RWPE2 (cell line): ENCODE results near the gene MEIOB.
"Not testable (repeated sequence)": the region's sequence is repeated elsewhere in the genome, so short reads cannot be mapped to it uniquely, and the experiment has no call there.

ENCODE experiments used
- ATAC-seq: fragments of 200-7000 bp; cut with Tn5 transposase; 3 replicates; pipeline ENCODE4 v1.9.1; 2021; ENCODE audit warnings: low read depth
- DNase-seq: peaks from one replicate; pipeline ENCODE4 v3.0.0-alpha.2; 2020; ENCODE audit warnings: low spot score
- H3K27ac ChIP-seq: fragments of 450-650 bp; 2 replicates; pipeline ENCODE4 v1.5.1; 2017; ENCODE audit warnings: mild to moderate bottlenecking; ENCODE audit not compliant: poor library complexity, severe bottlenecking
- H3K27me3 ChIP-seq: fragments of 250-450 bp; sonication (Bioruptor Pico); 2 replicates; pipeline ENCODE4 v1.5.1; 2021; ENCODE audit warnings: mild to moderate bottlenecking, moderate library complexity; ENCODE audit not compliant: insufficient read depth, poor library complexity, severe bottlenecking
- H3K36me3 ChIP-seq: fragments of 250-450 bp; sonication (Bioruptor Pico); 2 replicates; pipeline ENCODE4 v1.5.1; 2020; ENCODE audit warnings: low read depth, mild to moderate bottlenecking, moderate library complexity
- H3K4me1 ChIP-seq: fragments of 250-450 bp; sonication (Bioruptor Pico); 2 replicates; pipeline ENCODE4 v1.5.1; 2021; ENCODE audit warnings: mild to moderate bottlenecking, moderate library complexity; ENCODE audit not compliant: insufficient read depth, poor library complexity, severe bottlenecking
- H3K4me3 ChIP-seq: fragments of 250-450 bp; sonication (Bioruptor Pico); 2 replicates; pipeline ENCODE4 v1.5.1; 2021; ENCODE audit warnings: mild to moderate bottlenecking, moderate library complexity; ENCODE audit not compliant: severe bottlenecking
- H3K9me3 ChIP-seq: fragments of 250-450 bp; sonication (Bioruptor Pico); 2 replicates; pipeline ENCODE4 v1.5.1; 2021; ENCODE audit warnings: mild to moderate bottlenecking, moderate library complexity; ENCODE audit not compliant: severe bottlenecking
- TF ChIP-seq, protein P1 (sequence below): fragments of 450-650 bp; IDR thresholded peaks from one replicate; pipeline ENCODE4 v1.5.1; 2017; ENCODE audit warnings: mild to moderate bottlenecking, moderate library complexity; ENCODE audit not compliant: poor library complexity, severe bottlenecking

MEIOB gene, protein sequence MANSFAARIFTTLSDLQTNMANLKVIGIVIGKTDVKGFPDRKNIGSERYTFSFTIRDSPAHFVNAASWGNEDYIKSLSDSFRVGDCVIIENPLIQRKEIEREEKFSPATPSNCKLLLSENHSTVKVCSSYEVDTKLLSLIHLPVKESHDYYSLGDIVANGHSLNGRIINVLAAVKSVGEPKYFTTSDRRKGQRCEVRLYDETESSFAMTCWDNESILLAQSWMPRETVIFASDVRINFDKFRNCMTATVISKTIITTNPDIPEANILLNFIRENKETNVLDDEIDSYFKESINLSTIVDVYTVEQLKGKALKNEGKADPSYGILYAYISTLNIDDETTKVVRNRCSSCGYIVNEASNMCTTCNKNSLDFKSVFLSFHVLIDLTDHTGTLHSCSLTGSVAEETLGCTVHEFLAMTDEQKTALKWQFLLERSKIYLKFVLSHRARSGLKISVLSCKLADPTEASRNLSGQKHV

DNA sequence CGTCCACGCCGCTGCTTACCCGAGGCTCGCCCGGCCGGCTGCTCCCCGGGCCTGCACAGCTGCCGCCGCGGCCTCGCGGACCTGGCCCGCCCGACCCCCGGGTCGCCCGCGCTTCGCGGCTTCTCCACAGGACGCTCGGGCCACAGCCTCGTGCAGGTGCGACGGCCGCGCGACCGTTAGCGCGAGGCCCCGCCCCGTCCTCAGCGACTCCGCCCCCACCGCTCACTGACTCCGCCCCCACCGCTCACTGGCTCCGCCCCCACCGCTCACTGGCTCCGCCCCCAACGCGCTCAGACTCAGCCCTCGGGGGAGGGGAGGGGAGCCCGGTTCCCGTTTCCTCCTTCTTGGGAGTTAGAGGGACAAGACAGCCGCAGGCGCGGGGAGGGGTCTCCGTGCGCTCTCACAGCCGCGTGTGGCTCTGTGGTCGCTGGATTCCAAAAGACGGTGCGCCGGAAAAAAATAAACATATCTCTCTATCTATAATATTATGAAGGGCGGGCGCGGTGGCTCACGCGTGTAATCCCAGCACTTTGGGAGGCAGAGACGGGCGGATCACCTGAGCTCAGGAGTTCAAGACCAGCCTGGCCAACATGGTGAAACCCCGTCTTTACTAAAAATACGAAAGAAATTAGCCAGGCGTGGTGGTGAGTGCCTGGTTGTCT, at the start of gene MEIOB:
MEIOB (minus strand) TSS at position 191 of the 662 bp plus-strand sequence. CDS start 3,989 bp downstream, outside the sequence.
- H3K27ac ChIP-seq, result peak within 1 kb of the TSS; percentile 64
- H3K4me3 ChIP-seq, result peak within 1 kb of the TSS; percentile 14
- no peaks in the 10 kb centered on the region for H3K36me3 ChIP-seq
- no peaks in the 10 kb centered on the region for H3K27me3 ChIP-seq
- TF ChIP-seq, protein P1, sequence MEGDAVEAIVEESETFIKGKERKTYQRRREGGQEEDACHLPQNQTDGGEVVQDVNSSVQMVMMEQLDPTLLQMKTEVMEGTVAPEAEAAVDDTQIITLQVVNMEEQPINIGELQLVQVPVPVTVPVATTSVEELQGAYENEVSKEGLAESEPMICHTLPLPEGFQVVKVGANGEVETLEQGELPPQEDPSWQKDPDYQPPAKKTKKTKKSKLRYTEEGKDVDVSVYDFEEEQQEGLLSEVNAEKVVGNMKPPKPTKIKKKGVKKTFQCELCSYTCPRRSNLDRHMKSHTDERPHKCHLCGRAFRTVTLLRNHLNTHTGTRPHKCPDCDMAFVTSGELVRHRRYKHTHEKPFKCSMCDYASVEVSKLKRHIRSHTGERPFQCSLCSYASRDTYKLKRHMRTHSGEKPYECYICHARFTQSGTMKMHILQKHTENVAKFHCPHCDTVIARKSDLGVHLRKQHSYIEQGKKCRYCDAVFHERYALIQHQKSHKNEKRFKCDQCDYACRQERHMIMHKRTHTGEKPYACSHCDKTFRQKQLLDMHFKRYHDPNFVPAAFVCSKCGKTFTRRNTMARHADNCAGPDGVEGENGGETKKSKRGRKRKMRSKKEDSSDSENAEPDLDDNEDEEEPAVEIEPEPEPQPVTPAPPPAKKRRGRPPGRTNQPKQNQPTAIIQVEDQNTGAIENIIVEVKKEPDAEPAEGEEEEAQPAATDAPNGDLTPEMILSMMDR, result no peak
- ATAC-seq (peak; percentile 59), DNase-seq (no peak)
- peaks cover 14% of the 10 kb centered on the region for H3K4me1 ChIP-seq
- no peaks in the 10 kb centered on the region for H3K9me3 ChIP-seq

DNA sequence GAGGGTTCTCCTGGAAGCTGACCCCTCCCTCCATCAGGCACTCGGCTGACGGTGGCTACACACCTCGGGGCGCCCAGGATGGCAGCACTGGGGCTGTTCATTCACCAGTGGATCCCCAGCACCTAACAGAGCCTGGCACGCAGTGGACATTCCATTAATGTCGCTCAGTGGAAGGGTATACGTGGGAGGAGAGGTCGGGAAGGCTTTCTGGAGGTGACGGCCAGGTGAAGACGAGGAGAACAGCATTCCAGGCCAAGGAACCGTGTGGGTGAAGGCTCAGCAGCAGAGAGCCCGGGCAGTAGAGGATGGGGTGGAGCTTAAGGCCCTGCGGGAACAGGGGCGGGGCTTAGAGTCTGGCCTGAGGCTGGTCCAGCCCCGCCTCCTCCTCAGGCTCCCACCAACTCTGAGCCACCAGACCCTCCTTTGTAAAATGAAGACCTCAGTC, 48.8 kb upstream of the MEIOB start:
- H3K27me3 ChIP-seq, result peaks cover 37% of the 10 kb centered on the region
- DNase-seq (no peak), ATAC-seq (peak; percentile 49; the same call in 2 of the 3 replicates)
- H3K4me1 ChIP-seq, result peaks cover 7% of the 10 kb centered on the region
- no peak overlapping the region for H3K27ac ChIP-seq
- no peaks in the 10 kb centered on the region for H3K9me3 ChIP-seq
- no peak overlapping the region for H3K4me3 ChIP-seq
- H3K36me3 ChIP-seq, result no peaks in the 10 kb centered on the region
- TF ChIP-seq, protein P1, result no peak

GRCh38 chr16:1920122-1920521, 48.2 kb upstream of the MEIOB start:
- DNase-seq, H3K4me1 ChIP-seq, H3K9me3 ChIP-seq, ATAC-seq, H3K27ac ChIP-seq, H3K4me3 ChIP-seq, H3K36me3 ChIP-seq: not testable (repeated sequence)
- peaks cover 37% of the 10 kb centered on the region for H3K27me3 ChIP-seq

DNA sequence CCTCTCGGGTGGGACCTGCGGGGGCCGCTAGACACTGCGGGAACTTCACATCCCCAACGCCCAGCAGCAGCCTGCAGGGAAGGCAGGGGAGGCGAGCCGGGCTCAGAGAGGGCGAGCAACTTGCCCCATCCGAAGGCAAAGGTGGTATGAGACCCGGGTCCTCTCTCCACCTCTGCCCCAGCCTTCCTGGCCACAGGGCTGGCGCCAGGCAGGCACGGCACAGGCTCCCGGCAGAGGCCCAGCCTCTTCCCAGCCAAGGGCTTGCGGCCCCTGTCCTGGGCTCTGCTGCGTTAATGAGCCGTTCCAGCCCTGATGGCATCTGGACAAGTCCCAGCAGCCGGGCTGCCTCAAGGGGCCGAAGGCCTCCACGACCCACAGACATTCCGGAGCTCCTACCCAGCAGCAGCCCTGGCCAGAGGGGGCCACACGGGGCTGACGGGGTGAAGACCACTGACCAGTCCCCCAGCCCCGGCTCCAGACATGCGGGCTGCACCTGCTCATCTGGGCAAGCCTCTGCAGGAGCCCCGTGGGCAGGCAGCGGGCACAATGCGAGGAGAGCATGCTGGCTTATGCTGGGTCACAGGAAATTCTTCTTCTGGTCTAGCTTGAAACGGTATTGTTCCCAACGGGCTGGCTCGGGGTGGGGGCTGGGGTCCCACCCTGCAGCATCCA, 47.5 kb upstream of the MEIOB start:
- H3K27ac ChIP-seq, result no peak overlapping the region
- H3K4me3 ChIP-seq, result no peak overlapping the region
- no peaks in the 10 kb centered on the region for H3K36me3 ChIP-seq
- H3K9me3 ChIP-seq, result no peaks in the 10 kb centered on the region
- TF ChIP-seq, protein P1, result no peak
- ATAC-seq (peak; percentile 7; the same call in 1 of the 3 replicates), DNase-seq (peak; percentile 66)
- H3K4me1 ChIP-seq, result peaks cover 7% of the 10 kb centered on the region
- H3K27me3 ChIP-seq, result peaks cover 37% of the 10 kb centered on the region
